Endodermal cell (in vitro differentiated cells): ENCODE data around the gene FBXO8. TPM values are rescaled to one million over a fixed set of nuclear protein-coding genes. Genes with fewer than 3 reads are reported as not detected.

ENCODE experiments used
- DNase-seq: peaks from one replicate; pipeline ENCODE4 v3.0.0-alpha.2; 2017
- H3K27ac ChIP-seq: 2 replicates; pipeline ENCODE4 v1.5.1; 2013; ENCODE audit warnings: mild to moderate bottlenecking, low read depth, low read length, moderate library complexity
- H3K27me3 ChIP-seq: 2 replicates; pipeline ENCODE4 v1.6.1; 2013; ENCODE audit warnings: mild to moderate bottlenecking, low read length, moderate library complexity; ENCODE audit not compliant: insufficient read depth, control insufficient read depth, poor library complexity, severe bottlenecking
- H3K36me3 ChIP-seq: 2 replicates; pipeline ENCODE4 v1.7.0; 2013; ENCODE audit warnings: mild to moderate bottlenecking, low read length, moderate library complexity; ENCODE audit not compliant: control insufficient read depth, insufficient read depth
- H3K4me1 ChIP-seq: one replicate; pipeline ENCODE4 v1.7.0; 2013; ENCODE audit warnings: low read length; ENCODE audit not compliant: control insufficient read depth, insufficient read depth
- H3K4me3 ChIP-seq: 2 replicates; pipeline ENCODE4 v1.5.1; 2013; ENCODE audit warnings: mild to moderate bottlenecking, low read length, moderate library complexity
- H3K9ac ChIP-seq: 2 replicates; pipeline ENCODE4 v1.6.1; 2013; ENCODE audit warnings: mild to moderate bottlenecking, low read length, moderate library complexity; ENCODE audit not compliant: poor library complexity, severe bottlenecking; ENCODE audit errors: extremely low read depth
- H3K9me3 ChIP-seq: 2 replicates; pipeline ENCODE4 v1.6.1; 2013; ENCODE audit warnings: mild to moderate bottlenecking, low read length, moderate library complexity; ENCODE audit not compliant: control insufficient read depth
- H3K27ac Mint-ChIP-seq: 2 replicates; pipeline ENCODE4 v1.8.0; 2020; ENCODE audit warnings: mixed read lengths
- H3K27me3 Mint-ChIP-seq: 2 replicates; pipeline ENCODE4 v1.8.0; 2021; ENCODE audit warnings: mild to moderate bottlenecking, mixed read lengths; ENCODE audit not compliant: insufficient read depth
- H3K36me3 Mint-ChIP-seq: 2 replicates; pipeline ENCODE4 v1.8.0; 2020; ENCODE audit warnings: low read depth, mixed read lengths
- H3K4me1 Mint-ChIP-seq: 2 replicates; pipeline ENCODE4 v1.8.0; 2020; ENCODE audit warnings: mixed read lengths
- H3K4me3 Mint-ChIP-seq: 2 replicates; pipeline ENCODE4 v1.8.0; 2020; ENCODE audit warnings: mild to moderate bottlenecking, moderate library complexity, mixed read lengths
- H3K9me3 Mint-ChIP-seq: 2 replicates; pipeline ENCODE4 v1.8.0; 2020; ENCODE audit warnings: mild to moderate bottlenecking, mixed read lengths
- CTCF ChIP-seq: fragments of 200-600 bp; sonication (generic); conservative IDR thresholded peaks from 2 replicates; pipeline ENCODE4 v1.5.0; 2021; ENCODE audit warnings: antibody characterized with exemption, mild to moderate bottlenecking
- WGBS, 2 experiments: methylation state at CpG; one replicate each; pipeline versions ENCODE4 v1.1.5 to v1.1.7; 2013; ENCODE audit warnings: missing lambda C conversion rate in 2 of 2, mixed read lengths in 1 of 2; ENCODE audit not compliant: insufficient coverage in 1 of 2, insufficient read length in 1 of 2; 5-methylcytosine and 5-hydroxymethylcytosine counted together
- total RNA-seq, 2 donors: library from RNA; stranded (reverse); fragmentation: NEBNext Ultra II Directional in 1 of 2; extraction: Animal tissue kit (Norgen Biotek cat#: 25700) in 1 of 2; gene quantifications; 2 replicates in 1 of 2; 3 replicates in 1 of 2; pipeline ENCODE4 v1.2.1, GENCODE V29; 2021

The FBXO8 gene
- total RNA-seq, 2 donors from 2014 or later = 9.4 to 9.8 TPM

- Histone ChIP-seq H3K36me3 (peaks cover 5% of the 10 kb centered on the region), H3K4me3 (no peak overlapping the region), H3K9ac (no peak overlapping the region), H3K4me1 (no peaks in the 10 kb centered on the region), H3K27ac (no peak overlapping the region), H3K9me3 (no peaks in the 10 kb centered on the region), H3K27me3 (no peaks in the 10 kb centered on the region)
- Mint-ChIP-seq H3K36me3 (no peaks in the 10 kb centered on the region), H3K4me3 (no peak overlapping the region), H3K27me3 (no peaks in the 10 kb centered on the region), H3K4me1 (no peaks in the 10 kb centered on the region), H3K9me3 (no peaks in the 10 kb centered on the region), H3K27ac (no peak overlapping the region)
- no peak for DNase-seq
- no peak for TF ChIP-seq CTCF
- 0 to 48% methylated on average over 1 to 2 of the region's 3 CpGs for WGBS, 2 experiments
Observed at GRCh38 chr4:174236359-174236758, 47.1 kb downstream of the FBXO8 start.

GRCh38 chr4:174230680-174231079 lies 52.8 kb downstream of the FBXO8 start:
- H3K9ac ChIP-seq = no peak overlapping the region
- no peak for TF ChIP-seq CTCF
- Mint-ChIP-seq H3K27ac (no peak overlapping the region), H3K4me3 (no peak overlapping the region), H3K4me1 (no peaks in the 10 kb centered on the region), H3K9me3 (no peaks in the 10 kb centered on the region), H3K27me3 (peaks cover 24% of the 10 kb centered on the region), H3K36me3 (no peaks in the 10 kb centered on the region)
- no peaks in the 10 kb centered on the region for H3K4me1 ChIP-seq
- WGBS, 2 experiments = 94% methylated on average over 4 of the region's 4 CpGs; no CpG with 5 or more reads in 1 of the 2 experiments
- H3K27ac ChIP-seq = no peak overlapping the region
- no peak overlapping the region for H3K4me3 ChIP-seq
- no peaks in the 10 kb centered on the region for H3K9me3 ChIP-seq
- H3K27me3 ChIP-seq = peaks cover 32% of the 10 kb centered on the region
- no peak for DNase-seq
- no peaks in the 10 kb centered on the region for H3K36me3 ChIP-seq

- DNase-seq = no peak
- TF ChIP-seq CTCF = no peak
- no peaks in the 10 kb centered on the region for H3K4me1 Mint-ChIP-seq
- Histone ChIP-seq H3K9me3 (no peaks in the 10 kb centered on the region), H3K36me3 (no peaks in the 10 kb centered on the region), H3K27me3 (peaks cover 32% of the 10 kb centered on the region), H3K9ac (no peak overlapping the region), H3K27ac (no peak overlapping the region), H3K4me3 (no peak overlapping the region), H3K4me1 (no peaks in the 10 kb centered on the region)
- H3K36me3 Mint-ChIP-seq = no peaks in the 10 kb centered on the region
- no peak overlapping the region for H3K27ac Mint-ChIP-seq
- peaks cover 24% of the 10 kb centered on the region for H3K27me3 Mint-ChIP-seq
- no peak overlapping the region for H3K4me3 Mint-ChIP-seq
- H3K9me3 Mint-ChIP-seq = no peaks in the 10 kb centered on the region
Observed at GRCh38 chr4:174230148-174230547, 53.3 kb downstream of the FBXO8 start.
